Karpas-422 (cell line): ENCODE data around the gene SQOR. TPM values are rescaled to one million over a fixed set of nuclear protein-coding genes. Genes with fewer than 3 reads are reported as not detected.

Experiments used
- DNase-seq: peaks from one replicate; pipeline ENCODE4 v3.0.0-alpha.2; 2015
- H2AFZ ChIP-seq: fragments of 200-600 bp; sonication (generic); 2 replicates; pipeline ENCODE4 v1.6.1; 2014; ENCODE audit warnings: antibody characterized with exemption, low read length, mixed read lengths
- H3K27ac ChIP-seq: fragments of 200-600 bp; sonication (generic); 2 replicates; pipeline ENCODE4 v1.5.1; 2014; ENCODE audit warnings: mild to moderate bottlenecking, low read length, moderate library complexity
- H3K27me3 ChIP-seq: fragments of 200-600 bp; sonication (generic); 2 replicates; pipeline ENCODE4 v1.6.1; 2014; ENCODE audit warnings: low read length, mixed read lengths
- H3K36me3 ChIP-seq: fragments of 200-600 bp; sonication (generic); 2 replicates; pipeline ENCODE4 v1.6.1; 2014; ENCODE audit warnings: low read length, mixed read lengths; ENCODE audit not compliant: insufficient read depth
- H3K4me1 ChIP-seq: fragments of 200-600 bp; sonication (generic); 2 replicates; pipeline ENCODE4 v1.6.1; 2014; ENCODE audit warnings: mild to moderate bottlenecking, low read length, mixed read lengths
- H3K4me2 ChIP-seq: fragments of 200-600 bp; sonication (generic); 2 replicates; pipeline ENCODE4 v1.6.1; 2014; ENCODE audit warnings: low read length, low read depth, mild to moderate bottlenecking; ENCODE audit not compliant: poor library complexity, severe bottlenecking
- H3K4me3 ChIP-seq: fragments of 200-600 bp; sonication (generic); 2 replicates; pipeline ENCODE4 v1.5.1; 2014; ENCODE audit warnings: mild to moderate bottlenecking, antibody characterized with exemption, low read length, mixed read lengths
- H3K79me2 ChIP-seq: fragments of 200-600 bp; sonication (generic); 2 replicates; pipeline ENCODE4 v1.6.1; 2014; ENCODE audit warnings: mild to moderate bottlenecking, low read length, mixed read lengths
- H3K9ac ChIP-seq: fragments of 200-600 bp; sonication (generic); 2 replicates; pipeline ENCODE4 v1.6.0; 2014; ENCODE audit warnings: low read length
- H3K9me2 ChIP-seq: fragments of 200-600 bp; sonication (generic), shearing (Covaris generic); replicated peaks from 2 replicates; pipeline ENCODE4 v1.6.0; 2014; ENCODE audit warnings: mild to moderate bottlenecking, low read length, moderate library complexity; ENCODE audit not compliant: insufficient read depth
- H3K9me3 ChIP-seq: fragments of 300-700, 200-600 bp; sonication (generic); 2 replicates; pipeline ENCODE4 v1.6.1; 2014; ENCODE audit warnings: low read length, mixed read lengths
- H4K20me1 ChIP-seq: fragments of 200-600 bp; sonication (generic); 2 replicates; pipeline ENCODE4 v1.6.1; 2014; ENCODE audit warnings: mild to moderate bottlenecking, antibody characterized with exemption, low read length, low read depth; ENCODE audit not compliant: insufficient read depth
- total RNA-seq: library from RNA; depleted of rRNA; stranded (reverse); fragments of >200 nt; shearing (Covaris generic); gene quantifications from 2 replicates; pipeline ENCODE4 v1.2.3, GENCODE V29; 2014; ENCODE audit warnings: low replicate concordance

SQOR gene
- total RNA-seq, 1 experiment from 2014 or later = 2.1 TPM

DNA sequence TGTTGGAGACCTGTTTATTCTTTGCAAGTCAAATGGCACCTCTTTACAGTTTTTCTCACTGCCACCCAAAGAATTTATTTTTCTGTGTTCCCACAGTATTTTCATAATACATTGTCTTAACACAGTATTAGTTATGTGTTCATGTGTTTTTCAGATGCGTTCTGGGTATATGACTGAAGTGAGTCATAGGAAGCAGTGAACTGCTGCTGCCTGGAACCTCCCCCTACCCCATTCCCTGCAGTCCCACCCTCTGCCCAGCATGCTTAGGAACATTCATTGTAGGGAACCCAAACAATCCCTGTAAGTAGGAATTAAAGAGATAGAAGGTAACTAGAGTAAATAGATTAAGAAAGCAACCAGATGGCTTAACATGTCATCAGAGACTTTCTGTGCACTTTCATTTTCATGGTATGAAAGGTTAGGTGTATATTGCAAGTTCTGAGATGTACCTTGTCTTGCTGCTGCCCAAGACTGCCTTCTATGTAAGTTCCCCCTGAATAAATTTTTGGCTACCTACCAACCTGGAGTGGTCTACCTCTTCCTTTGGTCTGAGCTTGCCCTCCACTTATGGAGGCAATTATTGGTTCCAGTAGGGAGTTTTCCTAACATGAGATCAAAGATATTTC is 21.9 kb upstream of the SQOR start:
- no peak for DNase-seq
- Histone ChIP-seq H2AFZ (no peak overlapping the region), H3K9me2 (no peaks in the 10 kb centered on the region), H4K20me1 (no peaks in the 10 kb centered on the region), H3K36me3 (peaks cover 8% of the 10 kb centered on the region; the same call in 1 of the 2 replicates), H3K9ac (no peak overlapping the region), H3K4me2 (no peak overlapping the region), H3K79me2 (no peaks in the 10 kb centered on the region; the same call in 1 of the 2 replicates), H3K4me3 (no peak overlapping the region), H3K27me3 (no peaks in the 10 kb centered on the region), H3K9me3 (no peaks in the 10 kb centered on the region), H3K4me1 (no peaks in the 10 kb centered on the region), H3K27ac (no peak overlapping the region)

DNA sequence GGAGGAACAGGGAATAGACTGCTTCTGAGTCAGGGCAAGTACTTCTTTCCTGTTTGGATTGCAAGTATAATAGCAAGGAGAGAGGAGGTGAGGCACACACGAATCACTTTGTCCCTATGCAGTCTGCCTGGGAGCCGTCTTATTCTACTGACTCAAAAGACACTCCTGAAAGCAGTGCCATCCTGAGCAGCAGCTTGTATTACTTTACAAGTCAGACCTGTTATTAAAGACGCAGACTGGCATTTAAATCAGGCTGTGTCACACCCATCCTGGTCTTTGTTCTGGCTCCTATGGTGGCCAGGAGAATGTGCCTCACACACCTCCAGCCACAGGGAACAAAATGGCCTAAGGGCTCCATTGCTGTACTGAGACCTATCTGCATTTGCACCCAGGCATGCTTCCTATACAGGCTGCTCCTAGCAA is 17.9 kb upstream of the SQOR start:
- Histone ChIP-seq H4K20me1 (no peaks in the 10 kb centered on the region), H2AFZ (no peak overlapping the region), H3K27ac (no peak overlapping the region), H3K27me3 (no peaks in the 10 kb centered on the region), H3K4me1 (no peaks in the 10 kb centered on the region), H3K9me2 (no peaks in the 10 kb centered on the region), H3K36me3 (no peaks in the 10 kb centered on the region), H3K79me2 (no peaks in the 10 kb centered on the region), H3K4me2 (no peak overlapping the region), H3K9me3 (no peaks in the 10 kb centered on the region), H3K4me3 (no peak overlapping the region), H3K9ac (no peak overlapping the region)
- no peak for DNase-seq

DNA sequence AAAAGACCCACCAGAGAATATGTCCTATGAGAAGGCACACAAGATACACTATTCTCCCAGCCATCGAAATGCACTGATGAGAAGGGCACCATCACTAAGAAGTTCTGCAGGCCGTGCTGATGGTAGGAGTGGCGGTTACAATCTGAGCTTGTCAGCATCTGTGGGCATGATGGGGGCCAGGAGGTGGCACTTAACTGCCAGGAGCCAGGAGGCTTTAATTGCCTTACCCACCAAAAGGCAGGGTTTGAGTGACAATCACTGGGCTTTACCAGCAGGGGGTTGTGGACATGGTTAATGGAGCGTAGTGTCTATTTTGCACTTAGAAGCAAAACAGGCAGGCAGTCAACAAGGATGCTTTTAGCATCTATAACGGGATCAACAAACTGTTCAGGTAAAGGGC is 16.0 kb upstream of the SQOR start:
- H3K4me3 ChIP-seq = no peak overlapping the region
- H3K4me2 ChIP-seq = no peak overlapping the region
- no peaks in the 10 kb centered on the region for H3K36me3 ChIP-seq
- no peaks in the 10 kb centered on the region for H3K4me1 ChIP-seq
- H3K9ac ChIP-seq = no peak overlapping the region
- no peaks in the 10 kb centered on the region for H4K20me1 ChIP-seq
- no peaks in the 10 kb centered on the region for H3K79me2 ChIP-seq
- H3K9me2 ChIP-seq = no peaks in the 10 kb centered on the region
- peak; percentile 47 for DNase-seq
- H2AFZ ChIP-seq = no peak overlapping the region
- no peak overlapping the region for H3K27ac ChIP-seq
- no peaks in the 10 kb centered on the region for H3K9me3 ChIP-seq
- no peaks in the 10 kb centered on the region for H3K27me3 ChIP-seq

DNA sequence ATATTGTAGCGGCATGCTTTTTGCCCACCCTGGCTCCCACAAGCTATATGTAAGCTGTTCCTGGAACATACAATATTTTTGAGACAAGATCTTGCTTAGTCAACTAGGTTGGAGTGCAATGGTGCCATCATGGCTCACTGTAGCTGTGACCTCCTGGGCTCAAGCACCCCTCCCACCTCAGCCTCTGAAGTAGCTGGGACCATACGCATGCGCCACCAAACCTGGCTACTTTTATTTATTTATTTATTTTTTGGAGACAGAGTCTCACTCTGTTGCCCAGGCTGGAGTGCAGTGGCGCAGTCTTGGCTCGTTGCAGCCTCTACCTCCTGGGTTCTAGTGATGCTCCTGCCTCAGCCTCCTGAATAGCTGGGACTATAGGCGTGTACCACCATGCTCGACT is 6.7 kb upstream of the SQOR start:
- H3K9me2 ChIP-seq = no peaks in the 10 kb centered on the region
- H4K20me1 ChIP-seq = no peaks in the 10 kb centered on the region
- H3K4me2 ChIP-seq = no peak overlapping the region
- H3K4me3 ChIP-seq = no peak overlapping the region
- no peak for DNase-seq
- H3K9me3 ChIP-seq = 0 out of 2 replicates have a peak, but pooled peaks cover 3% of the 10 kb centered on the region
- no peak overlapping the region for H3K27ac ChIP-seq
- no peak overlapping the region for H3K9ac ChIP-seq
- no peaks in the 10 kb centered on the region for H3K27me3 ChIP-seq
- no peaks in the 10 kb centered on the region for H3K36me3 ChIP-seq
- H2AFZ ChIP-seq = no peak overlapping the region
- H3K79me2 ChIP-seq = no peaks in the 10 kb centered on the region
- no peaks in the 10 kb centered on the region for H3K4me1 ChIP-seq

DNA sequence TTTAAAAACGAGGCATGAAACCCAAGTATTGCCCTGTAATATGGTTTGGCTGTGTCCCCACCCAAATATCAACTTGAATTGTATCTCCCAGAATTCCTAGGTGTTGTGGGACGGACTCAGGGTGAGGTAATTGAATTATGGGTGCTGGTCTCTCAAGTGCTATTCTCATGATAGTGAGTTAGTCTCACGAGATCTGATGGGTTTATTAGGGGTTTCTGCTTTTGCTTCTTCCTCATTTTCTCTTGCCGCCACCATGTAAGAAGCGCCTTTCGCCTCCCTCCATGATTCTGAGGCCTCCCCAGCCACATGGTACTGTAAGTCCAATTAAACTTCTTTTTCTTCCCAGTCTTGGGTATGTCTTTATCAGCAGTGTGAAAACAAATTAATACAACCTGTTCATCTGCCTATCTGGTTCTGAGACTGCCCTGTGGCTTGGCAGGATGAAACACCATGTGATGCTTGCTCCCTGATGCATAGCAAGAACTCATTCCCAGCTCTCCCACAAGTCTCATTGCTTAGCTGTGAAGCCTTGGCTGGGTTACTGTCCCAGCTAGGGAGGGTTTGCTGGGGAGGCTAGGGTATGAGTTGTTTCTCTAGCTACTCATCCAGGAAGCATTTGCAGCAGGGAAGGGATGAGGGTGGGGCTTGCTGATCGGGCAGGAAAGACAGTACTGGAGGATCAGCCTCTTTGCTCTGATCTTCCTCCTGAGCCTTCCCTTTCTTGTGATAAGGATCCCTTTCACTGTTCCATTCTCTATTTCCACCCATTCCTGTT is 3.7 kb upstream of the SQOR start:
- H3K4me2 ChIP-seq = no peak overlapping the region
- H3K9me2 ChIP-seq = no peaks in the 10 kb centered on the region
- H3K9me3 ChIP-seq = 0 out of 2 replicates have a peak, but pooled peaks cover 2% of the 10 kb centered on the region
- H3K9ac ChIP-seq = no peak overlapping the region
- no peaks in the 10 kb centered on the region for H4K20me1 ChIP-seq
- no peaks in the 10 kb centered on the region for H3K36me3 ChIP-seq
- no peak overlapping the region for H3K4me3 ChIP-seq
- no peak overlapping the region for H2AFZ ChIP-seq
- no peaks in the 10 kb centered on the region for H3K79me2 ChIP-seq
- H3K27me3 ChIP-seq = no peaks in the 10 kb centered on the region
- DNase-seq = no peak
- no peak overlapping the region for H3K27ac ChIP-seq
- peaks cover 3% of the 10 kb centered on the region; the same call in 1 of the 2 replicates for H3K4me1 ChIP-seq

DNA sequence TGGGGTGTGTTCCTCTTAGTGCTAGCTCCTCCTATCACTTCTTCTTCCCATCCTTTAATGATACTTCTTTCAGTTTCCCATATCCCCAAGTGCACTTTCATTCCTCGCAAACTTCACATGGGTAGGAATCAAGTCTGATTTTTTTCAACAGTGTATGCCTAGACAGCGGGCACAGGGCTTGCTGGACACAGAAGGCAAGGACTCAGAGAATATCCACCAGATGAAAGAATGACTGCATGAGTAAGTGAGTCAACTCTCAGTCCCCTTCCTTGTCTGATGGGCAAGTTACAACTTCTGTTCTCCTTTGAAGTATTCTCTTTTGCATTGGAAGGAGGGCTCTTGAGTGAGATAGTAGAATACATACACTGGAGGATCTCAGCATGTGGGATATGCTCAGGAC is 3.1 kb upstream of the SQOR start:
- H3K27me3 ChIP-seq = no peaks in the 10 kb centered on the region
- DNase-seq = no peak
- no peak overlapping the region for H2AFZ ChIP-seq
- no peaks in the 10 kb centered on the region for H3K79me2 ChIP-seq
- H3K9me3 ChIP-seq = no peaks in the 10 kb centered on the region
- peaks cover 3% of the 10 kb centered on the region; the same call in 1 of the 2 replicates for H3K4me1 ChIP-seq
- H4K20me1 ChIP-seq = no peaks in the 10 kb centered on the region
- H3K4me3 ChIP-seq = no peak overlapping the region
- no peak overlapping the region for H3K4me2 ChIP-seq
- no peak overlapping the region for H3K9ac ChIP-seq
- no peaks in the 10 kb centered on the region for H3K36me3 ChIP-seq
- H3K27ac ChIP-seq = no peak overlapping the region
- no peaks in the 10 kb centered on the region for H3K9me2 ChIP-seq

DNA sequence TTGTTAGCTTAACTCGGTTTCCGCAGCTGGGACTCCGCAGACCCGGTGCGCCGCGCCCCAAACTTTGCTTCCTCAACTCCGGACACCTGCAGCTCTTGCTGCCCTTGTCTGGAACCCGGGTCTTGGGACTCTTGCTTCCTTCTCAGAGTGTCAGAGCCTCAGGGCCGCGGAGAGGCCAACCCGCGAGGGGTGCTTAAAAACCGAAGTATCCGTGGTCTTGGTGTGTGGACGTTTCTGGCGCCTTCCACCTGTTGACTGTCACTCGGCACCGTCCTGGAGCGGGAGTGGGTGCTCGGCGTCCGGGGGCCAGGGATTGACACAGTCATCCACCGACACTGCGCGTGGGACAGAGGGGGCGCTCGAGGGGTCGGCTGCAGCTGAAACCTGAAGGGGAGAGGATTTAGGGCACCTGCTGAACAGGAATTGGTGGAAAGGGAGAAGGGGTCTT is 386 bp downstream of the SQOR start:
- Histone ChIP-seq H3K4me2 (peak overlapping the region; percentile 76), H3K27ac (no peak overlapping the region), H3K4me3 (peak overlapping the region; percentile 62), H3K9me3 (no peaks in the 10 kb centered on the region), H3K36me3 (no peaks in the 10 kb centered on the region), H4K20me1 (no peaks in the 10 kb centered on the region), H3K79me2 (no peaks in the 10 kb centered on the region), H3K9me2 (no peaks in the 10 kb centered on the region), H2AFZ (peak overlapping the region; percentile 58; the same call in 1 of the 2 replicates), H3K9ac (peak overlapping the region; percentile 59), H3K4me1 (peaks cover 3% of the 10 kb centered on the region; the same call in 1 of the 2 replicates), H3K27me3 (no peaks in the 10 kb centered on the region)
- no peak for DNase-seq

DNA sequence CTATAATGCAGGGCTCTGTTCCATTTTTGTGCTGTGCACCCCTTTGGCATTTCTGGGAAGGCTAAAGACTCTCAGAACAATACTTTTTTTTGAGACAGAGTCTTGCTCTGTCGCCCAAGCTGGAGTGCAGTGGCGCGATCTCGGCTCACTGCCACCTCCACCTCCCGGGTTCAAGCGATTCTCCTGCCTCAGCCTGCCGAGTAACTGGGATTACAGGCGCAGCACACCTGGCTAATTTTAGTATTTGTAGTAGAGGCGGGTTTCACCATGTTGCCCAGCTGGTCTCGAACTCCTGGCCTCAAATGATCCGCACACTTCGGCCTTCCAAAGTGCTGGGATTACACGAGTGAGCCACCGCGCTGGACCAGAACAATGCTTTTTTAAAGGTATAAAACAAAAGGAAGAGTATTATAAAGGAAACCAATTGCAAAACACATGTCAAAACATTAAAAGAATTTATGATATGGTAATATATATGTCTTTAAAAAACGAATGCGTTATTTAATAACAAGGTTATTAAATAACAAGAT is 999 bp downstream of the SQOR start:
- Histone ChIP-seq H2AFZ (no peak overlapping the region), H3K36me3 (no peaks in the 10 kb centered on the region), H3K9me3 (no peaks in the 10 kb centered on the region), H3K9me2 (no peaks in the 10 kb centered on the region), H3K79me2 (no peaks in the 10 kb centered on the region), H3K27ac (no peak overlapping the region), H3K4me2 (peak overlapping the region; percentile 76), H3K4me3 (peak overlapping the region; percentile 62), H3K27me3 (no peaks in the 10 kb centered on the region), H4K20me1 (no peaks in the 10 kb centered on the region), H3K4me1 (peaks cover 3% of the 10 kb centered on the region; the same call in 1 of the 2 replicates), H3K9ac (0 out of 2 replicates have a peak overlapping the region, but pooled peaks have one; percentile 59)
- DNase-seq = no peak
